HepG2 (cell line): ENCODE data around the gene ZFP64. TPM values are rescaled to one million over a fixed set of nuclear protein-coding genes. Genes with fewer than 3 reads are reported as not detected.

Experiments used
- CBFB ChIP-seq: sonication (generic); formaldehyde crosslinking; IDR thresholded peaks from 2 replicates; pipeline ENCODE4 v1.4.0; 2020; ENCODE audit warnings: missing genetic modification reagents
- HNRNPUL1 ChIP-seq: fragments of 200-400 bp; formaldehyde crosslinking; IDR thresholded peaks from 2 replicates; pipeline ENCODE4 v1.6.1; 2017; ENCODE audit warnings: low read depth, mild to moderate bottlenecking, low read length, moderate library complexity
- JUNB ChIP-seq: sonication (generic); formaldehyde crosslinking; IDR thresholded peaks from 2 replicates; pipeline ENCODE4 v1.8.0; 2022; ENCODE audit warnings: missing genetic modification reagents, mild to moderate bottlenecking, borderline replicate concordance
- KLF16 ChIP-seq, 2 experiments: sonication (generic) in 1 of 2; formaldehyde crosslinking in 1 of 2; IDR thresholded peaks; 2 replicates each; pipeline versions ENCODE4 v1.6.1 to v1.8.0; 2016 to 2023; ENCODE audit warnings: missing genetic modification reagents in 2 of 2, missing compliant biosample characterization in 1 of 2
- NFIB ChIP-seq: sonication (generic); formaldehyde crosslinking; IDR thresholded peaks from 2 replicates; pipeline ENCODE4 v1.9.0; 2021; ENCODE audit warnings: missing genetic modification reagents, mild to moderate bottlenecking, borderline replicate concordance
- PHF20 ChIP-seq: sonication (generic); formaldehyde crosslinking; IDR thresholded peaks from 2 replicates; pipeline ENCODE4 v1.5.0; 2020; ENCODE audit warnings: mild to moderate bottlenecking, missing genetic modification reagents
- RNF2 ChIP-seq: fragments of 450-650 bp; conservative IDR thresholded peaks from 2 replicates; pipeline ENCODE4 v1.6.1; 2016; ENCODE audit warnings: low read depth
- WIZ ChIP-seq: sonication (generic); formaldehyde crosslinking; IDR thresholded peaks from 2 replicates; pipeline ENCODE4 v1.5.1; 2020; ENCODE audit warnings: mild to moderate bottlenecking, missing genetic modification reagents
- ZBTB20 ChIP-seq: sonication (generic); formaldehyde crosslinking; IDR thresholded peaks from 2 replicates; pipeline ENCODE4 v1.8.1; 2023; ENCODE audit warnings: missing genetic modification reagents, low read depth, mild to moderate bottlenecking, borderline replicate concordance
- ZBTB7B ChIP-seq: sonication (generic); formaldehyde crosslinking; IDR thresholded peaks from 2 replicates; pipeline ENCODE4 v1.4.0; 2020; ENCODE audit warnings: missing genetic modification reagents
- ZNF143 ChIP-seq: sonication (generic); formaldehyde crosslinking; IDR thresholded peaks from 2 replicates; pipeline ENCODE4 v1.4.0; 2020; ENCODE audit warnings: missing genetic modification reagents
- ZNF3 ChIP-seq: IDR thresholded peaks from 2 replicates; pipeline ENCODE4 v1.7.0; 2017; ENCODE audit warnings: inconsistent platforms
- ZNF432 ChIP-seq: sonication (generic); formaldehyde crosslinking; IDR thresholded peaks from 2 replicates; pipeline ENCODE4 v1.5.0; 2020; ENCODE audit warnings: missing genetic modification reagents, mild to moderate bottlenecking, borderline replicate concordance
- ZNF614 ChIP-seq: IDR thresholded peaks from 2 replicates; pipeline ENCODE4 v1.6.1; 2018; ENCODE audit warnings: missing biosample characterization, missing genetic modification reagents, inconsistent platforms, borderline replicate concordance
- ZNF747 ChIP-seq: sonication (generic); formaldehyde crosslinking; IDR thresholded peaks from 2 replicates; pipeline ENCODE4 v1.8.1; 2023; ENCODE audit warnings: missing genetic modification reagents, mild to moderate bottlenecking, borderline replicate concordance
- ZNF776 ChIP-seq: sonication (generic); formaldehyde crosslinking; IDR thresholded peaks from 2 replicates; pipeline ENCODE4 v1.4.0; 2020; ENCODE audit warnings: mild to moderate bottlenecking, missing genetic modification reagents
- ZSCAN30 ChIP-seq: sonication (generic); formaldehyde crosslinking; IDR thresholded peaks from 2 replicates; pipeline ENCODE4 v1.5.0; 2020; ENCODE audit warnings: mild to moderate bottlenecking, missing genetic modification reagents
- polyA plus RNA-seq, 8 experiments: library from polyadenylated mRNA; depleted of rRNA in 3 of 8; stranded (reverse) in 7 of 8; unstranded in 1 of 8; fragments of >200 nt; fragmentation: Illumina TruSeq in 4 of 8; extraction: Trizol in 4 of 8; gene quantifications; 2 replicates each; pipeline versions ENCODE4 v1.2.1 to v1.2.3, GENCODE V29; 2011 to 2016; ENCODE audit warnings: low read depth in 4 of 8, missing spikeins in 1 of 8, mixed read lengths in 1 of 8; ENCODE audit not compliant: insufficient read depth in 1 of 8
- total RNA-seq, 5 experiments: library from RNA; depleted of rRNA; stranded (reverse); fragments of >200 nt; fragmentation: Illumina TruSeq; extraction: Trizol; gene quantifications; 2 replicates each; pipeline ENCODE4 v1.2.3, GENCODE V29; 2016; ENCODE audit warnings: low read depth in 1 of 5
- TF ChIP-seq, protein P1 (sequence below): sonication (generic); formaldehyde crosslinking; IDR thresholded peaks from 2 replicates; pipeline ENCODE4 v1.4.0; 2020; ENCODE audit warnings: low read depth, mild to moderate bottlenecking, missing genetic modification reagents
- TF ChIP-seq, protein P2 (sequence below): sonication (generic); formaldehyde crosslinking; IDR thresholded peaks from 2 replicates; pipeline ENCODE4 v1.4.0; 2020; ENCODE audit warnings: missing genetic modification reagents, mild to moderate bottlenecking, borderline replicate concordance
- TF ChIP-seq, protein P3 (sequence below): sonication (generic); formaldehyde crosslinking; conservative IDR thresholded peaks from 2 replicates; pipeline ENCODE4 v1.4.0; 2020; ENCODE audit warnings: missing genetic modification reagents
- TF ChIP-seq, protein P4 (sequence below): sonication (generic); formaldehyde crosslinking; IDR thresholded peaks from 2 replicates; pipeline ENCODE4 v1.8.1; 2023; ENCODE audit warnings: mild to moderate bottlenecking, missing genetic modification reagents

The ZFP64 gene
- total and polyA plus RNA-seq, 2 of the 13 experiments (the other 11 are each of a cell fraction or from before 2014, with no cell fraction given) = 12.0 to 24.3 TPM

DNA sequence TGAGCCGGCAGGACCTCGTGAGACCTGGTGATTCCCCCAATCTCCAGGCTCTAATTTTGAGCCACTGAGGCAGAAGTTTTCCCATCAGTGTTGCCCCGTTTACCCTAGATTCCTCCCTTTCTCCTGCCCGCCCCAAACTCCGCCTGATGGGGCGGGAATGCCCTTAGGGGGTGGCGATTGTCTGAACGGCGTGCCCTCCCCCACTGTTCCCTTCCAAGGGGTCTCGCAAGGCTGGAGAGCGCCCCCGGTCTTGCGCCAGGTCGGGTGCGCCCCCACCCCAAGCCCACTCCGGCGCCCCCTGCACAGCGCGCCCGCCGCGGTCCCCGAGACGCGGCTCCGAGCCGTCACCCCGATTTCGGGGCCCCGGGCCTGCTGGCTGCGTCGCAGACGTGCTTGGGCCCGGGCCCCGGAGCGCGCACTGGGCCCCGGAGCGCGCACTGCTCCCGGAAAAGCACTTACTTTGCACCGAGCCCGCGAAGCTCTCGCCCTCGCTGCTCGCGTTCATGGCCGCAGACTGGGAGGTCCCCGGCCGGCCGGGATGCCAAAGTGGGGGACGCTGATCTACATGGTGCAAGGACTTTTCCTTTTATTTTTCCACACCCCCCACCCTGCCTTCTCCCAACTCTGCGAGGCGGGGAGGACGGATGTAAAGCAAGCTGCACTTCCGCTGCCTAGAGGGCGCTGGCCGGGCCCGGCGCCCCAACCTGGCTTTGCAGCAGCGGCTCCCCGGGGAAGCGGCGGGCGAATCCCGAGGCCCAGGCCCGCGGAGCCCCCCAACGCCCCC, at the start of gene ZFP64 (continued):
- TF ChIP-seq, protein P1, sequence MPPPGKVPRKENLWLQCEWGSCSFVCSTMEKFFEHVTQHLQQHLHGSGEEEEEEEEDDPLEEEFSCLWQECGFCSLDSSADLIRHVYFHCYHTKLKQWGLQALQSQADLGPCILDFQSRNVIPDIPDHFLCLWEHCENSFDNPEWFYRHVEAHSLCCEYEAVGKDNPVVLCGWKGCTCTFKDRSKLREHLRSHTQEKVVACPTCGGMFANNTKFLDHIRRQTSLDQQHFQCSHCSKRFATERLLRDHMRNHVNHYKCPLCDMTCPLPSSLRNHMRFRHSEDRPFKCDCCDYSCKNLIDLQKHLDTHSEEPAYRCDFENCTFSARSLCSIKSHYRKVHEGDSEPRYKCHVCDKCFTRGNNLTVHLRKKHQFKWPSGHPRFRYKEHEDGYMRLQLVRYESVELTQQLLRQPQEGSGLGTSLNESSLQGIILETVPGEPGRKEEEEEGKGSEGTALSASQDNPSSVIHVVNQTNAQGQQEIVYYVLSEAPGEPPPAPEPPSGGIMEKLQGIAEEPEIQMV (CRISPR knock-in tag) = 0 out of 2 replicates have a peak, but pooled peaks have one; percentile 44
- TF ChIP-seq, protein P2, sequence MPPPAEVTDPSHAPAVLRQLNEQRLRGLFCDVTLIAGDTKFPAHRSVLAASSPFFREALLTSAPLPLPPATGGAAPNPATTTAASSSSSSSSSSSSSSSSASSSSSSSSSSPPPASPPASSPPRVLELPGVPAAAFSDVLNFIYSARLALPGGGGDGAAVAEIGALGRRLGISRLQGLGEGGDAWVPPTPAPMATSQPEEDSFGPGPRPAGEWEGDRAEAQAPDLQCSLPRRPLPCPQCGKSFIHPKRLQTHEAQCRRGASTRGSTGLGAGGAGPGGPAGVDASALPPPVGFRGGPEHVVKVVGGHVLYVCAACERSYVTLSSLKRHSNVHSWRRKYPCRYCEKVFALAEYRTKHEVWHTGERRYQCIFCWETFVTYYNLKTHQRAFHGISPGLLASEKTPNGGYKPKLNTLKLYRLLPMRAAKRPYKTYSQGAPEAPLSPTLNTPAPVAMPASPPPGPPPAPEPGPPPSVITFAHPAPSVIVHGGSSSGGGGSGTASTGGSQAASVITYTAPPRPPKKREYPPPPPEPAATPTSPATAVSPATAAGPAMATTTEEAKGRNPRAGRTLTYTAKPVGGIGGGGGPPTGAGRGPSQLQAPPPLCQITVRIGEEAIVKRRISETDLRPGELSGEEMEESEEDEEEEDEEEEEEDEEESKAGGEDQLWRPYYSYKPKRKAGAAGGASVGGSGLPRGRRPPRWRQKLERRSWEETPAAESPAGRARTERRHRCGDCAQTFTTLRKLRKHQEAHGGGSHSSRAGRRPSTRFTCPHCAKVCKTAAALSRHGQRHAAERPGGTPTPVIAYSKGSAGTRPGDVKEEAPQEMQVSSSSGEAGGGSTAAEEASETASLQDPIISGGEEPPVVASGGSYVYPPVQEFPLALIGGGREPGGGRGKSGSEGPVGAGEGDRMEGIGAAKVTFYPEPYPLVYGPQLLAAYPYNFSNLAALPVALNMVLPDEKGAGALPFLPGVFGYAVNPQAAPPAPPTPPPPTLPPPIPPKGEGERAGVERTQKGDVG (CRISPR knock-in tag) = no peak
- peak; percentile 72; the same call in 1 of the 2 replicates for TF ChIP-seq ZBTB7B (CRISPR knock-in tag)
- TF ChIP-seq ZNF143 (CRISPR knock-in tag) = no peak
- TF ChIP-seq ZNF776 (CRISPR knock-in tag) = 0 out of 2 replicates have a peak, but pooled peaks have one; percentile 90
- TF ChIP-seq, protein P3, sequence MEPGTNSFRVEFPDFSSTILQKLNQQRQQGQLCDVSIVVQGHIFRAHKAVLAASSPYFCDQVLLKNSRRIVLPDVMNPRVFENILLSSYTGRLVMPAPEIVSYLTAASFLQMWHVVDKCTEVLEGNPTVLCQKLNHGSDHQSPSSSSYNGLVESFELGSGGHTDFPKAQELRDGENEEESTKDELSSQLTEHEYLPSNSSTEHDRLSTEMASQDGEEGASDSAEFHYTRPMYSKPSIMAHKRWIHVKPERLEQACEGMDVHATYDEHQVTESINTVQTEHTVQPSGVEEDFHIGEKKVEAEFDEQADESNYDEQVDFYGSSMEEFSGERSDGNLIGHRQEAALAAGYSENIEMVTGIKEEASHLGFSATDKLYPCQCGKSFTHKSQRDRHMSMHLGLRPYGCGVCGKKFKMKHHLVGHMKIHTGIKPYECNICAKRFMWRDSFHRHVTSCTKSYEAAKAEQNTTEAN = 0 out of 2 replicates have a peak, but pooled peaks have one; percentile 18
- TF ChIP-seq ZNF614 = 0 out of 2 replicates have a peak, but pooled peaks have one; percentile 26
- TF ChIP-seq, protein P4, sequence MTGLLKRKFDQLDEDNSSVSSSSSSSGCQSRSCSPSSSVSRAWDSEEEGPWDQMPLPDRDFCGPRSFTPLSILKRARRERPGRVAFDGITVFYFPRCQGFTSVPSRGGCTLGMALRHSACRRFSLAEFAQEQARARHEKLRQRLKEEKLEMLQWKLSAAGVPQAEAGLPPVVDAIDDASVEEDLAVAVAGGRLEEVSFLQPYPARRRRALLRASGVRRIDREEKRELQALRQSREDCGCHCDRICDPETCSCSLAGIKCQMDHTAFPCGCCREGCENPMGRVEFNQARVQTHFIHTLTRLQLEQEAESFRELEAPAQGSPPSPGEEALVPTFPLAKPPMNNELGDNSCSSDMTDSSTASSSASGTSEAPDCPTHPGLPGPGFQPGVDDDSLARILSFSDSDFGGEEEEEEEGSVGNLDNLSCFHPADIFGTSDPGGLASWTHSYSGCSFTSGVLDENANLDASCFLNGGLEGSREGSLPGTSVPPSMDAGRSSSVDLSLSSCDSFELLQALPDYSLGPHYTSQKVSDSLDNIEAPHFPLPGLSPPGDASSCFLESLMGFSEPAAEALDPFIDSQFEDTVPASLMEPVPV (CRISPR knock-in tag) = no peak
- TF ChIP-seq WIZ (CRISPR knock-in tag) = no peak
- TF ChIP-seq JUNB = no peak
- peak; percentile 79; the same call in 1 of the 2 replicates for TF ChIP-seq ZNF432 (CRISPR knock-in tag)
- peak; percentile 37 to 70; a peak in 3 of 4 replicates for TF ChIP-seq KLF16 (CRISPR knock-in tag; IDR thresholded peaks at IDR 0.05)
- peak; percentile 47; the same call in 1 of the 2 replicates for TF ChIP-seq ZBTB20 (CRISPR knock-in tag)
- TF ChIP-seq PHF20 (CRISPR knock-in tag) = peak; percentile 83
- TF ChIP-seq NFIB (CRISPR knock-in tag) = no peak
- peak; percentile 37; the same call in 1 of the 2 replicates for TF ChIP-seq ZNF3
- TF ChIP-seq CBFB (CRISPR knock-in tag) = no peak; the same call in 1 of the 2 replicates
- peak; percentile 89 for TF ChIP-seq HNRNPUL1
- peak; percentile 97 for TF ChIP-seq ZNF747 (CRISPR knock-in tag)
- no peak; the same call in 1 of the 2 replicates for TF ChIP-seq ZSCAN30
- 0 out of 2 replicates have a peak, but pooled peaks have one; percentile 56 for TF ChIP-seq RNF2
